ENCODE data around the gene EMC9. TPM values are rescaled to one million over a fixed set of nuclear protein-coding genes. Genes with fewer than 3 reads are reported as not detected.

EMC9 gene
- 24.7 and 26.4 TPM in 2 replicates for total RNA-seq
- total RNA-seq (2013) = 10.0 TPM
- 19.3 and 25.9 TPM in 2 replicates for polyA plus RNA-seq
- 9.1 and 10.7 TPM in 2 replicates for polyA minus RNA-seq

- Histone ChIP-seq H3K4me3 (ENCODE audit: control extremely low read depth in 1 of 5, extremely low read depth in 1 of 5, insufficient read depth in 1 of 5, low read depth in 2 of 5, low read length in 4 of 5) (peak within 1 kb of the TSS; percentile 67 to 93 (median 82)), H3K27ac (ENCODE audit: low read length in 2 of 2) (peak within 1 kb of the TSS; percentile 63 to 80), H3K36me3 (replicated peaks in 1 of 2; ENCODE audit: control extremely low read depth in 1 of 2, control insufficient read depth in 1 of 2, extremely low read depth in 1 of 2, insufficient read depth in 2 of 2, low read length in 1 of 2) (peaks cover 0 to 54% of the 10 kb centered on the region in 2 experiments), H4K20me1 (ENCODE audit: control insufficient read depth, insufficient read depth, low read length, poor library complexity, severe bottlenecking) (peaks cover 24% of the 10 kb centered on the region), H3K79me2 (ENCODE audit: control insufficient read depth, insufficient read depth, low read length) (peaks cover 76% of the 10 kb centered on the region), H3K9ac (ENCODE audit: low read length) (peak within 1 kb of the TSS; percentile 72), H3K9me3 (ENCODE audit: control extremely low read depth in 1 of 3, control insufficient read depth in 2 of 3, insufficient read depth in 1 of 3, low read length in 2 of 3) (no peaks in the 10 kb centered on the region), H2AFZ (ENCODE audit: insufficient read depth, low read depth, low read length, poor library complexity, severe bottlenecking) (peak within 1 kb of the TSS; percentile 82), H3K4me2 (replicated peaks; ENCODE audit: low read depth, low read length, poor library complexity, severe bottlenecking) (peak within 1 kb of the TSS; percentile 87), H3K4me1 (ENCODE audit: control insufficient read depth in 2 of 2, insufficient read depth in 2 of 2, low read length in 2 of 2) (peaks cover 33 to 50% of the 10 kb centered on the region in 2 donors), H3K27me3 (replicated peaks in 1 of 4; ENCODE audit: control extremely low read depth in 1 of 4, control insufficient read depth in 3 of 4, insufficient read depth in 4 of 4, low read length in 3 of 4) (no peaks in the 10 kb centered on the region)
- ChIA-PET CTCF (interaction anchor here (0.7 to 2.2 kb wide), 10 partner anchors 11 to 192 kb away, joined by 3 to 16 read pairs (median 4); partner anchors contain the start of genes DCAF11, IRF9 and NRL), POLR2A (interaction anchor here (0.8 to 1.7 kb wide), 7 partner anchors 20 to 130 kb away, joined by 3 to 30 read pairs (median 5); partner anchors contain the start of genes CHMP4A, DCAF11, IRF9 and NRL)
- H3K27me3 Mint-ChIP-seq = no peaks in the 10 kb centered on the region
- WGBS (ENCODE audit: insufficient coverage) = 1% methylated on average over 65 of the region's 65 CpGs
- TF ChIP-seq EZH2 (IDR thresholded peaks at IDR 0.05; ENCODE audit: borderline replicate concordance, insufficient read depth, low read depth, low read length, poor library complexity, severe bottlenecking) (no peak), CTCF (IDR thresholded peaks at IDR 0.05) (peak; percentile 37)
- peak within 1 kb of the TSS; percentile 96 for H3K4me3 Mint-ChIP-seq
- DNase-seq = peak; percentile 99
- intact Hi-C loops (cut with micrococcal nuclease) = loop anchor here (1.0 to 10.0 kb wide), 8 partner anchors 20 to 1046 kb away; partner anchors contain the start of genes ACIN1, C14orf119, CHMP4A and DCAF11
- no peaks in the 10 kb centered on the region for H3K9me3 Mint-ChIP-seq (ENCODE audit: insufficient read depth)
- H3K4me1 Mint-ChIP-seq = peaks cover 64% of the 10 kb centered on the region
- peak; percentile 89 for ATAC-seq (ENCODE audit: low read depth)
- H3K27ac Mint-ChIP-seq = peak within 1 kb of the TSS; percentile 95
Measured at GRCh38 chr14:24141097-24141880, at the start of gene EMC9. Gene EMC9 (minus strand): TSS chr14:24141591. CDS start chr14:24141304, 287 bp downstream.
